Measurements from ENCODE around the gene TBCCD1.

DNA sequence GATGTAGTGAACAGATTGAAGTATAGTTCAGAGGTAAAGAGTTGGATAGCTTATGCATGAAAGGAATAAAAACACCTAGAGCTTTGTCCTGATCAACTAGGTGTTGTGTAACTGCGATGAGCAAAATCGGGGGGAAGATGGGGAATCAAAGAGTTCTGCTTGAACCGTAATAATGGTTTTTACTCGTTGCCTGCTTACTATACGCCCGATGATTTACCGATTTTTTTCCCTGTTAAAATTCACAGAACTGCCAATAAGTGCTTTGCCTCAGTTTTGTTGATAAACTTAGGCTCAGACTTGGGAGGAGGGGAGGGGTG, 2.6 kb upstream of the TBCCD1 start:
- TF ChIP-seq MXI1 (conservative IDR thresholded peaks at IDR 0.05; ENCODE audit: poor library complexity, severe bottlenecking) (no peak), EZH2 (IDR thresholded peaks at IDR 0.05; ENCODE audit: borderline replicate concordance, insufficient read depth, low read length, poor library complexity, severe bottlenecking) (no peak), CTCF (IDR thresholded peaks at IDR 0.05; ENCODE audit: poor library complexity, severe bottlenecking) (no peak), TAF1 (IDR thresholded peaks at IDR 0.05; ENCODE audit: low read depth) (no peak), EP300 (conservative IDR thresholded peaks at IDR 0.05; ENCODE audit: poor library complexity, severe bottlenecking) (no peak), RAD21 (conservative IDR thresholded peaks at IDR 0.05) (no peak), POLR2AphosphoS5 (IDR thresholded peaks at IDR 0.05) (no peak), REST (IDR thresholded peaks at IDR 0.05; ENCODE audit: borderline replicate concordance) (no peak), SMC3 (conservative IDR thresholded peaks at IDR 0.05; ENCODE audit: poor library complexity) (no peak)

Data from neural cell (in vitro differentiated cells).